Loucy (cell line): ENCODE results near the gene ELAC1.

Experiments used
- H2AFZ ChIP-seq: fragments of 200-600 bp; sonication (generic); 2 replicates; pipeline ENCODE4 v1.6.0; 2016; ENCODE audit warnings: antibody characterized with exemption, mild to moderate bottlenecking, low read length, moderate library complexity
- H3F3A ChIP-seq: fragments of 200-600 bp; 2 replicates; pipeline ENCODE4 v1.6.0; 2016; ENCODE audit warnings: antibody characterized with exemption, low read depth, mild to moderate bottlenecking
- H3K27me3 ChIP-seq: fragments of 200-600 bp; sonication (generic); 2 replicates; pipeline ENCODE4 v1.6.1; 2014; ENCODE audit warnings: low read length, mild to moderate bottlenecking; ENCODE audit not compliant: insufficient read depth, poor library complexity, severe bottlenecking
- H3K36me3 ChIP-seq: fragments of 200-600 bp; sonication (generic); 2 replicates; pipeline ENCODE4 v1.6.1; 2016; ENCODE audit warnings: low read length; ENCODE audit not compliant: insufficient read depth
- H3K4me1 ChIP-seq: fragments of 200-600 bp; sonication (generic); 2 replicates; pipeline ENCODE4 v1.5.1; 2014; ENCODE audit warnings: low read length, mild to moderate bottlenecking; ENCODE audit not compliant: insufficient read depth, poor library complexity, severe bottlenecking
- H3K4me2 ChIP-seq: fragments of 200-600 bp; sonication (generic); 2 replicates; pipeline ENCODE4 v1.6.0; 2014; ENCODE audit warnings: antibody characterized with exemption, low read length, low read depth, mild to moderate bottlenecking; ENCODE audit not compliant: poor library complexity, severe bottlenecking
- H3K4me3 ChIP-seq: fragments of 200-600 bp; sonication (generic); 2 replicates; pipeline ENCODE4 v1.5.1; 2014; ENCODE audit warnings: low read length, mild to moderate bottlenecking, mixed read lengths; ENCODE audit not compliant: poor library complexity, severe bottlenecking
- H3K79me2 ChIP-seq: fragments of 200-600 bp; sonication (generic); 2 replicates; pipeline ENCODE4 v1.6.1; 2014; ENCODE audit warnings: low read length; ENCODE audit not compliant: insufficient read depth
- H3K9ac ChIP-seq: fragments of 200-600 bp; sonication (generic); 2 replicates; pipeline ENCODE4 v1.6.0; 2014; ENCODE audit warnings: mild to moderate bottlenecking, low read depth, low read length, moderate library complexity; ENCODE audit not compliant: poor library complexity, severe bottlenecking
- H3K9me2 ChIP-seq: fragments of 200-600 bp; sonication (generic); replicated peaks from 2 replicates; pipeline ENCODE4 v1.6.1; 2016; ENCODE audit warnings: low read depth, low read length, mixed read lengths
- H3K9me3 ChIP-seq: fragments of 200-600 bp; sonication (generic); 2 replicates; pipeline ENCODE4 v1.6.1; 2014; ENCODE audit warnings: mild to moderate bottlenecking, antibody characterized with exemption, low read length, low read depth; ENCODE audit not compliant: insufficient read depth
- H4K20me1 ChIP-seq: fragments of 200-600 bp; sonication (generic); 2 replicates; pipeline ENCODE4 v1.6.0; 2014; ENCODE audit warnings: antibody characterized with exemption, low read length, mild to moderate bottlenecking; ENCODE audit not compliant: insufficient read depth, poor library complexity, severe bottlenecking
- EZH2phosphoT487 ChIP-seq: fragments of 200-600 bp; IDR thresholded peaks from 2 replicates; pipeline ENCODE4 v1.6.1; 2018; ENCODE audit warnings: antibody characterized with exemption, mild to moderate bottlenecking, moderate library complexity, borderline replicate concordance
- TF ChIP-seq, protein P1 (sequence below): fragments of 200-600 bp; sonication (generic); conservative IDR thresholded peaks from 2 replicates; pipeline ENCODE4 v1.5.1; 2014; ENCODE audit warnings: mild to moderate bottlenecking, antibody characterized with exemption, low read length

The ELAC1 gene

GRCh38 chr18:51006061-51006818, 38.4 kb downstream of the ELAC1 start:
- Histone ChIP-seq H3K79me2 (no peaks in the 10 kb centered on the region), H3K4me3 (no peak overlapping the region), H3K9me2 (no peaks in the 10 kb centered on the region), H3F3A (no peaks in the 10 kb centered on the region), H3K4me2 (no peak overlapping the region), H3K9me3 (no peaks in the 10 kb centered on the region), H4K20me1 (no peaks in the 10 kb centered on the region), H3K9ac (no peak overlapping the region), H3K36me3 (no peaks in the 10 kb centered on the region), H3K27me3 (no peaks in the 10 kb centered on the region), H3K4me1 (no peaks in the 10 kb centered on the region), H2AFZ (no peak overlapping the region)
- no peak for TF ChIP-seq EZH2phosphoT487

GRCh38 chr18:51006948-51007789, 39.3 kb downstream of the ELAC1 start:
- Histone ChIP-seq H3K9me2 (no peaks in the 10 kb centered on the region), H3K36me3 (no peaks in the 10 kb centered on the region), H3K9me3 (no peaks in the 10 kb centered on the region), H3F3A (no peaks in the 10 kb centered on the region), H3K4me3 (no peak overlapping the region), H3K27me3 (no peaks in the 10 kb centered on the region), H3K4me1 (no peaks in the 10 kb centered on the region), H3K9ac (no peak overlapping the region), H3K4me2 (no peak overlapping the region), H4K20me1 (no peaks in the 10 kb centered on the region), H3K79me2 (no peaks in the 10 kb centered on the region), H2AFZ (no peak overlapping the region)
- TF ChIP-seq, protein P1, sequence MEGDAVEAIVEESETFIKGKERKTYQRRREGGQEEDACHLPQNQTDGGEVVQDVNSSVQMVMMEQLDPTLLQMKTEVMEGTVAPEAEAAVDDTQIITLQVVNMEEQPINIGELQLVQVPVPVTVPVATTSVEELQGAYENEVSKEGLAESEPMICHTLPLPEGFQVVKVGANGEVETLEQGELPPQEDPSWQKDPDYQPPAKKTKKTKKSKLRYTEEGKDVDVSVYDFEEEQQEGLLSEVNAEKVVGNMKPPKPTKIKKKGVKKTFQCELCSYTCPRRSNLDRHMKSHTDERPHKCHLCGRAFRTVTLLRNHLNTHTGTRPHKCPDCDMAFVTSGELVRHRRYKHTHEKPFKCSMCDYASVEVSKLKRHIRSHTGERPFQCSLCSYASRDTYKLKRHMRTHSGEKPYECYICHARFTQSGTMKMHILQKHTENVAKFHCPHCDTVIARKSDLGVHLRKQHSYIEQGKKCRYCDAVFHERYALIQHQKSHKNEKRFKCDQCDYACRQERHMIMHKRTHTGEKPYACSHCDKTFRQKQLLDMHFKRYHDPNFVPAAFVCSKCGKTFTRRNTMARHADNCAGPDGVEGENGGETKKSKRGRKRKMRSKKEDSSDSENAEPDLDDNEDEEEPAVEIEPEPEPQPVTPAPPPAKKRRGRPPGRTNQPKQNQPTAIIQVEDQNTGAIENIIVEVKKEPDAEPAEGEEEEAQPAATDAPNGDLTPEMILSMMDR, result no peak
- TF ChIP-seq EZH2phosphoT487, result no peak

DNA sequence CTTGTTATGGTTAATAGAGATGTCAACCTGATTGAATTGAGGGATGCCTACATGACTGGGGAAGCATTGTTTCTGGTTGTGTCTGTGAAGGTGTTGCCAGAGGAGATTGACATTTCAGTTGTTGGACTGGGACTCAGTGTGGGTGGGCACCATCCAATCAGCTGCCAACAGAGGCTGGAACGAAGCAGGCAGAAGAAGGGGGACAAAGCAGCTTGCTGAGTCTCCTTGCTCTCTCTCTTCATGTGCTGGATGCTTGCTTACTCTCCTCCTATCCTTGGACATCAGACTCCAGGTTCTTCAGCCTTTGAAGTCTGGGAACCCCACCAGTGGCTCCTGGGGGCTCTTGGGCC, 39.9 kb downstream of the ELAC1 start:
- no peaks in the 10 kb centered on the region for H3K9me2 ChIP-seq

More for the DNA sequence above, 39.9 kb downstream of the ELAC1 start:
- Histone ChIP-seq H4K20me1 (no peaks in the 10 kb centered on the region), H3K9ac (no peak overlapping the region), H3K4me2 (no peak overlapping the region), H3F3A (no peaks in the 10 kb centered on the region), H3K27me3 (no peaks in the 10 kb centered on the region), H3K9me3 (no peaks in the 10 kb centered on the region), H3K4me3 (no peak overlapping the region), H3K36me3 (no peaks in the 10 kb centered on the region), H2AFZ (no peak overlapping the region), H3K79me2 (no peaks in the 10 kb centered on the region), H3K4me1 (no peaks in the 10 kb centered on the region)
- TF ChIP-seq, protein P1, result no peak
- TF ChIP-seq EZH2phosphoT487, result no peak
